Calu3 (cell line): Measurements from ENCODE around the gene ALPG. TPM values are rescaled to one million over a fixed set of nuclear protein-coding genes. Genes with fewer than 3 reads are reported as not detected.
"Not testable (repeated sequence)": the region's sequence is repeated elsewhere in the genome, so short reads cannot be mapped to it uniquely, and the experiment has no call there.

Experiments
- BruUV-seq: library from RNA; stranded (reverse); fragments of 400-500 nt; replicated peaks from 2 replicates; lab custom pipeline; 2021; lab: Mats Ljungman, UMichigan
- CTCF ChIA-PET: fragments of 300-600 bp; sonication (Branson Sonifier 250); formaldehyde crosslinking; loops from one replicate; lab custom pipeline; 2022; ENCODE audit warnings: antibody characterized with exemption; lab: Charles Lee
- DNase-seq: peaks from one replicate; pipeline ENCODE4 v3.0.0; 2022
- H3K27ac Mint-ChIP-seq: one replicate; pipeline ENCODE4 v1.8.0; 2022; ENCODE audit warnings: mixed read lengths; ENCODE audit not compliant: unreplicated experiment
- H3K27me3 Mint-ChIP-seq: one replicate; pipeline ENCODE4 v1.8.0; 2022; ENCODE audit warnings: mixed read lengths; ENCODE audit not compliant: unreplicated experiment
- H3K36me3 Mint-ChIP-seq: one replicate; pipeline ENCODE4 v1.8.0; 2022; ENCODE audit warnings: mild to moderate bottlenecking, moderate library complexity, mixed read lengths; ENCODE audit not compliant: insufficient read depth, unreplicated experiment
- H3K4me1 Mint-ChIP-seq: one replicate; pipeline ENCODE4 v1.8.0; 2022; ENCODE audit warnings: mild to moderate bottlenecking, low read depth, mixed read lengths; ENCODE audit not compliant: unreplicated experiment
- H3K4me3 Mint-ChIP-seq: one replicate; pipeline ENCODE4 v1.8.0; 2022; ENCODE audit warnings: mild to moderate bottlenecking, low read depth, moderate library complexity, mixed read lengths; ENCODE audit not compliant: unreplicated experiment
- H3K9me3 Mint-ChIP-seq: one replicate; pipeline ENCODE4 v1.8.0; 2022; ENCODE audit warnings: low read depth, mixed read lengths; ENCODE audit not compliant: unreplicated experiment
- CTCF ChIP-seq: fragments of 200-600 bp; IDR thresholded peaks from one replicate; pipeline ENCODE4 v1.8.0; 2022; ENCODE audit warnings: antibody characterized with exemption; ENCODE audit not compliant: unreplicated experiment
- intact Hi-C: fragments of 100-400 bp; cut with micrococcal nuclease; formaldehyde crosslinking; loops from one replicate; pipeline ENCODE4 v1.10.0; 2022; ENCODE audit not compliant: unreplicated experiment
- total RNA-seq: library from RNA; stranded (reverse); gene quantifications from 2 replicates; pipeline ENCODE4 v1.2.3, GENCODE V29; 2022

The ALPG gene
- total RNA-seq, 1 experiment from 2014 or later, result not detected

GRCh38 chr2:232389327-232389726 lies 17.3 kb upstream of the ALPG start:
- TF ChIP-seq CTCF, result no peak
- no peaks in the 10 kb centered on the region for H3K9me3 Mint-ChIP-seq
- no peak overlapping the region for H3K27ac Mint-ChIP-seq
- no peaks in the 10 kb centered on the region for H3K36me3 Mint-ChIP-seq
- H3K4me3 Mint-ChIP-seq, result no peak overlapping the region
- no TSS peak for BruUV-seq
- intact Hi-C loops, result no loop called here
- CTCF ChIA-PET, result no interaction called here
- peaks cover 20% of the 10 kb centered on the region for H3K4me1 Mint-ChIP-seq
- no peak for DNase-seq
- peaks cover 50% of the 10 kb centered on the region for H3K27me3 Mint-ChIP-seq

DNA sequence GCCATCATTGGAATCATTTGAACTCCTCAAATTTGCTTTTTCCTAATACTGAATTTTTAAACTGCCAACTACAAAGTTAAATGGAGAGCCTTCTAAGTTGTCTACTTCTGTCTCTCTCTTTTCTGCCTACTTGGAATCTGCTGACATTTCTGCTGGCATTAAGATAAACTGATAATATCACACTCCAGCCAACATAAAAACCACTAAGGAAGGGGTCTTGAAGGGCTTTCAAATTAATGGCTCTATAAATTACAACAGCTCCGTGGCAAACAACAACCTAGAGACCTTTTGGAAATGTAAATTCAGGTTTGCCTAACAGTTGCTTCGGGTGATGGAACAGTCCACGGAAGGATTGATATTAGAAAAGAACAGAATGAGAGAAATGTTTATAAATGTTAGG lies 16.0 kb upstream of the ALPG start:
- CTCF ChIA-PET, result no interaction called here
- Mint-ChIP-seq H3K27me3 (peaks cover 37% of the 10 kb centered on the region), H3K4me3 (no peak overlapping the region), H3K4me1 (peaks cover 9% of the 10 kb centered on the region), H3K9me3 (no peaks in the 10 kb centered on the region), H3K27ac (no peak overlapping the region), H3K36me3 (no peaks in the 10 kb centered on the region)
- BruUV-seq, result no TSS peak
- DNase-seq, result no peak
- no peak for TF ChIP-seq CTCF
- intact Hi-C loops, result no loop called here

GRCh38 chr2:232393556-232393955 lies 13.1 kb upstream of the ALPG start:
- CTCF ChIA-PET, result interaction anchor here (0.7 kb wide), 2 partner anchors 19 to 488 kb away, joined by 3 to 5 read pairs; no protein-coding TSS in a partner anchor
- no peak overlapping the region for H3K27ac Mint-ChIP-seq
- H3K36me3 Mint-ChIP-seq, result no peaks in the 10 kb centered on the region
- BruUV-seq, result no TSS peak
- peaks cover 7% of the 10 kb centered on the region for H3K4me1 Mint-ChIP-seq
- H3K4me3 Mint-ChIP-seq, result no peak overlapping the region
- intact Hi-C loops, result no loop called here
- H3K27me3 Mint-ChIP-seq, result peaks cover 28% of the 10 kb centered on the region
- no peak for DNase-seq
- no peak for TF ChIP-seq CTCF
- no peaks in the 10 kb centered on the region for H3K9me3 Mint-ChIP-seq

DNA sequence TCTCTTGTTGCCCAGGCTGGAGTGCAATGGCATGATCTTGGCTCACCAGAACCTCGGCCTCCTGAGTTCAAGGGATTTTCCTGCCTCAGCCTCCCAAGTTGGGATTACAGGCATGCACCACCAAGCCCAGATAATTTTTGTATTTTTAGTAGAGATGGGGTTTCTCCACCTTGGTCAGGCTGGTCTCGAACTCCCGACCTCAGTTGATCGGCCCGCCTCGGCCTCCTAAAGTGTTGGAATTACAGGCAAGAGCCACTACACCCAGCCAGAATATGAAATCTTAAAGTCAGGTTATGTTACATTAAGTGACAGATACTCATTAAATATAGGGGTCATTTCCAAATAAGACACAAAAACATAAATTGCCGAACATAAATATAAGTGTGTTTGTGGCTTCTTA lies 12.2 kb upstream of the ALPG start:
- H3K9me3 Mint-ChIP-seq, BruUV-seq, DNase-seq, intact Hi-C loops, H3K36me3 Mint-ChIP-seq, H3K4me3 Mint-ChIP-seq, H3K27ac Mint-ChIP-seq: not testable (repeated sequence)
- CTCF ChIA-PET, result interaction anchor here (0.7 kb wide), 2 partner anchors 20 to 489 kb away, joined by 3 to 5 read pairs; no protein-coding TSS in a partner anchor
- Mint-ChIP-seq H3K27me3 (peaks cover 19% of the 10 kb centered on the region), H3K4me1 (peaks cover 15% of the 10 kb centered on the region)

DNA sequence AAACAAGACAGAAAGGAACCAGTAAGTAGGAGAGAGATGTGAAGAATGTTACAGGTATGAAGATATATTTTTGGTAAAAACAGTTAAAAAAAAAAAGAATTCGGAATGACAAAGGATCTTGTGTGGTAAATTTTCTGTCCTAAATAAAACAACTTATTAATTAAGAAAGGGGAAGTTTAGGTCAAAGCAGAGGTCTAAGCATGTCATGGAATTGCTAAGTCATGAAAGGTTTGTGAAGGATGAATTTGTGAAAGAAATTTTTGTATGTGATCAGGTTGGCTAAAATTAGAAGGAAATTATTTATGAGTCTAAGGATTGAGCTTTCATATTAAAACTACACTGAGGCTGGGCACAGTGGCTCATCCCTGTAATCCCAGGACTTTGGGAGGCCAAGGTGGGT lies 11.1 kb upstream of the ALPG start:
- TF ChIP-seq CTCF, result no peak
- peaks cover 6% of the 10 kb centered on the region for H3K36me3 Mint-ChIP-seq
- CTCF ChIA-PET, result no interaction called here
- intact Hi-C loops, result no loop called here
- no peak for DNase-seq
- H3K9me3 Mint-ChIP-seq, result no peaks in the 10 kb centered on the region
- no peak overlapping the region for H3K27ac Mint-ChIP-seq
- H3K4me1 Mint-ChIP-seq, result peaks cover 21% of the 10 kb centered on the region
- peaks cover 7% of the 10 kb centered on the region for H3K27me3 Mint-ChIP-seq
- no TSS peak for BruUV-seq
- no peak overlapping the region for H3K4me3 Mint-ChIP-seq
